Hypothalamus (tissue), 51 donors: ENCODE measurements around the gene PIK3R2.

Experiments used
- DNase-seq, 51 donors: peaks; one replicate each; lab custom pipeline; 2025; lab: John Stamatoyannopoulos, UW

The PIK3R2 gene

GRCh38 chr19:18168673-18169381 lies 15.9 kb downstream of the PIK3R2 start:
- no peak for DNase-seq

GRCh38 chr19:18170714-18171255 lies 17.8 kb downstream of the PIK3R2 start:
- DNase-seq: peak in 4 of 51 donors; percentile 10 to 20 (median 18)

GRCh38 chr19:18171605-18172327 lies 18.8 kb downstream of the PIK3R2 start:
- DNase-seq: no peak

- DNase-seq: no peak
Observed at GRCh38 chr19:18172331-18173053, 19.5 kb downstream of the PIK3R2 start.

GRCh38 chr19:18173054-18173571 lies 20.1 kb downstream of the PIK3R2 start:
- peak in 9 of 51 donors; percentile 12 to 35 (median 26) for DNase-seq

GRCh38 chr19:18173572-18174288 lies 20.8 kb downstream of the PIK3R2 start, which contains the start of gene IFI30:
TSS of gene IFI30 (plus strand) at chr19:18173813. CDS start at chr19:18173842, 29 bp downstream.
- DNase-seq: peak in 24 of 51 donors; percentile 7 to 68 (median 33)

- DNase-seq: no peak
Observed at GRCh38 chr19:18174983-18175382, 22.0 kb downstream of the PIK3R2 start.

GRCh38 chr19:18176367-18177310 lies 23.7 kb downstream of the PIK3R2 start:
- no peak for DNase-seq

DNA sequence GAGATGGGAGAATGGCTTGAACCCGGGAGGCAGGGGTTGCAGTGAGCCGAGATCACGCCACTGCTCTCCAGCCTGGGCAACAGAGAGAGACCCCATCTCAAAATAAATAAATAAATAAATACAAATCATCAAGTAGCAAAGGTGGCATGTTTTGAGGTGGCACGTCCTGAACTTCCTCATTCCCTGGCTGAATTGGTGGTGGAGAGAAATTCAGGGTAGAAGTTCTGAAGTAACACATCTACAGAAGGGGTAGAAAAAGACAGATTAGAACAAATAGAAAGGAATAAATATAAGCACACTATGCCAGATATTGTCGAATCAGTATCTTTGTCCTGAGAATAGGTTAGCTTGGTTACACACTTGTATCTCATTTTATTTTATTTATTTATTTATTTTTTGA lies 27.0 kb downstream of the PIK3R2 start:
- DNase-seq: no peak

DNA sequence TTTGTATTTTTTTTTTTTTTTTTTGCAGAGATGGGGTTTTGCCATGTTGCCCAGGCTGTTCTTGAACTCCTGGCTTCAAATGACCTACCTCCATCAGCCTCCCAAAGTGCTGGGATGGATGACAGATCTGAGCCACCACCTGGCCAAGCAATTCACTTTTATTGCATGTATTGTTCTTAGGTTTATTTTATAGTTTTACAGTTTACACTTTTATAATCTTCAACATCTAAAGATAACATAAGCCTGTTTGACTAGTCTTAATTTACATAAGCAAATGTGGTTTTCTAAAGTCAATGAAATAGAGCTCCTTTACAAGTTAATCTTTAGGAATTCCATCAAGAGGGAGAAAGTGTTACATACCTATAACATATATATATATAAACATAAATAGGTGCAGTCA lies 30.6 kb downstream of the PIK3R2 start:
- no peak for DNase-seq

DNA sequence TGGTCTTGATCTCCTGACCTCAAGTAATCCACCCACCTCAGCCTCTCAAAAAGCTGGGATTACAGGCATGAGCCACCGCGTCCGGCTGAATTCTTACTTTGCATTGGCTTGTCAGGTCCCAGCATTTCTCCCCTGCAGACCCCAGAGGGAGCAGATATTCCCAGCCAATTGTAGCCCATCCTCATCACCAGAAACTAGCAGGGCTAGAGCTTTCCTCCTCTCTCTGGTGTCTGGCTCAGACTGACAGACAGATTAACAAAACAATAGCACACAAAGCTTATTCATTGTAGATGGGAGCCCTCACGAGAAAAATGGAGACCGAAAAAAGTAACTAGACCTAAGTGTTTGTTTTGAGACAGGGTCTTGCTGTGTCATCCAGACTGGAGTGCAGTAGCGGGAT lies 32.6 kb downstream of the PIK3R2 start:
- no peak for DNase-seq

GRCh38 chr19:18190278-18190677 lies 37.3 kb downstream of the PIK3R2 start:
- DNase-seq: no peak

GRCh38 chr19:18191640-18192062 lies 38.7 kb downstream of the PIK3R2 start:
- no peak for DNase-seq

DNA sequence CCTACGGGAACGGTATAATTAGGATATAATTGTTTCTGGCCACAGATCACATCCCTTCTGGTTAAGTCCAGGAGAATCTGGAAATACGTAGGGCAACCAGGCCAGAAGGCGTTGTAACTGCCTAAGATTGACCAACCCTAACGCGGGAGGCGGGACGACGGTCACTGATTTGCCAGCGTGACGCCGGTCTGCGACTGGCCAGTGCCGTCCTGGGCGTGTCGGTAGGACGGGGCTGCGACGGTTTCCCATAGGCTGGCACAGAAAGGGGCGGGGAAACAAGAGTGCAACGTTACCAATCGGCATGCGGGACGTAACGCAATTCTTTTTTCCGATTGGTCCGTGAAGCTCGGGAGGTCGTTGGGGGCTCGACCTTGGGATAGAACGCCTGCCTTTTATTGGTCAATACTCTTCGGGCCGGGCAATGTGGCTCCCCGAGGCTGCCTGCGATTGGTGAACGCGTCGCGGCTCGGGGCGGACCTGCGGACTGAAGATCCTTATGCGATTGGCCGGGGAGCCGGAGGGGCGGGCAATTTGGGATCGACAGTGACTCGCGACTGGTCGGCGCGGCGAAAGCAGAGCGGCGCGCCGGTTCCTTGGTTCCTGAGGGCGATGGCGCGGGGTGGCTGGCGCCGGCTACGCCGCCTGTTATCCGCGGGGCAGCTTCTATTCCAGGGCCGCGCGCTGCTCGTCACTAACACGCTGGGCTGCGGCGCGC lies 39.9 kb downstream of the PIK3R2 start, which contains the start of gene MPV17L2:
Gene MPV17L2, plus strand, starts transcription at position 546 of the 715 bp plus-strand sequence. Its CDS starts 64 bp downstream, at position 610.
- peak; percentile 90 to 100 (median 100) for DNase-seq

DNA sequence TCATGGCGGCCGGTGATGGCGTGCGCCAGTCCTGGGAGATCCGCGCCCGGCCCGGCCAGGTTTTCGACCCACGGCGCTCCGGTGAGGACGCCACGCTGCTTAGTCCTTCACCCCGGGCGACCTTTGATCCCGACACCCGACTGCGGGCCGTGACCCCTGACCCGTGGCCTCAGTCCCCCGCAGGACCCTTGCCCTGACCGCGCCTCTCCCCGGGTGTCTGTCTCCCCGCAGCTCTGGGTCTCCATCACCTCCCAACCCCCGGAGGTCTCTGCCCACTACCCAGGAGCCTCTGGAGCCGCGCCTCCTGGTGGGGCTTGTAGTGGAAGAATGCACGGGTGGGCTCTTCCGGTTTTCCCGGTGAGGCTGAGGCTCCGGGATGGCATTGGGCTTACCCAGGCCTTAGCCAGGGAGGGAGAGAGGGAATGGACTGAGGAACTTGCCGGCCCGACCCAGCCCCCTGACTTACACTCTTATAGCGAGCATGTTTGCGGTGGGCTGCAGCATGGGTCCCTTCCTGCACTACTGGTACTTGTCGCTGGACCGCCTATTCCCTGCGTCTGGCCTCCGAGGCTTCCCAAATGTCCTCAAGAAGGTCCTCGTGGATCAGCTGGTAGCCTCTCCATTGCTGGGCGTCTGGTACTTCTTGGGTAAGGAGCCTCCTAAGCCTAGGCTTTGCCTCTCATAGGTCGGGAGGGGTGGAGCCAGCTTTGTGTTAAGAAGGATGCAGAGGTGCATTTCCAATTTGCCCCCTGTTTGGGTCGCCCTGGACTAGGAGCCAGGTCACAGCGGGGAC lies 40.6 kb downstream of the PIK3R2 start:
- DNase-seq: peak in 4 of 51 donors; percentile 42 to 58 (median 45)

GRCh38 chr19:18194181-18194530 lies 41.2 kb downstream of the PIK3R2 start:
- no peak for DNase-seq

GRCh38 chr19:18194554-18195238 lies 41.7 kb downstream of the PIK3R2 start:
- DNase-seq: peak in 10 of 51 donors; percentile 3 to 48 (median 20)
